HEK293T (cell line): ENCODE results near the gene DNPEP.

ENCODE experiments used
- ARNT ChIP-seq: fragments of 450-650 bp; IDR thresholded peaks from 2 replicates; pipeline ENCODE4 v1.6.1; 2017; ENCODE audit warnings: mild to moderate bottlenecking
- FOXM1 ChIP-seq: fragments of 450-650 bp; IDR thresholded peaks from 2 replicates; pipeline ENCODE4 v1.6.1; 2017; ENCODE audit warnings: mild to moderate bottlenecking, borderline replicate concordance

DNA sequence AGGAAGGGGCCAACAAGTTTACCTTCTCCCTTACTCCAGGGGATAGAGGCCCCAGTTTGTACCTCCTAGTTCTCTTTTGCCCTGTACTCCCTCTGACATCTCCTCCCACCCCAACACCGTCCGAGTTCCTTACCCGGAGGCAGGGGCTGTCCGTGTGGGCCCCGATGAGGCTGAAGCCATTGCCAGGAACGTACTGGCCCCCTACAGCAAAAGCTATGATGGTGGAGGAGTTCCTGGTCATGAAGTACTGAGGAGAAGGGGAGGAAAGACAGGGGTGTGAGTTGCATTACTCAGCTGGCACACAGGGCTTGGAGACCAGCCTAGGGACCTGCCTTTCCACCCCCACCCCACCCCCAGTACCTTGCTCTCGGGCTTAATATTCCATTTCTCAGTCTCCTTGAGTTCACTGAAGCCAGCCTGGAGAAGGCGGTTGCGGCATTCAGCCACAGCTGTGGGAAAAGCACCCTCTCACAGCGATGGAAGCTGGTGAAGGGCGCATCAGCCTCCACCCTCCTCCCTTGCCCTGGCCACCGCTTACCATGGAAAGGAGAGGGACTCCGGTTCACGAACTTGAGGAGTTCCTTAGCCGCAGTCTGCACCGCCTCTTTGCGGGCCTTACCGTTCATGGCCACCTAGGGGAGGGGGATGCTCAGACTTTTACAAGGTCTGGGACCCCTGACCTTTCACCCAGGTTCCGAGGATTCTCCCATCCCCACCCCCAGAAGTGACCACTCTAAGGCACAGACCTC is 1.0 kb downstream of the DNPEP start:
- TF ChIP-seq ARNT = no peak
- TF ChIP-seq FOXM1 = no peak
